ENCODE data around the gene TBRG4.

GRCh38 chr7:45071528-45071927 is 40.0 kb downstream of the TBRG4 start:
- no peak for TF ChIP-seq CTCF (IDR thresholded peaks at IDR 0.05; ENCODE audit: low read depth, low read length, poor library complexity, severe bottlenecking)
- no peak for TF ChIP-seq EZH2phosphoT487 (IDR thresholded peaks at IDR 0.05; ENCODE audit: borderline replicate concordance, low read length)
